HG02623 (cell line): ENCODE data around the gene NEO1.
"Not testable (repeated sequence)": the region's sequence is repeated elsewhere in the genome, so short reads cannot be mapped to it uniquely, and the experiment has no call there.

Experiments used
- ATAC-seq: cut with Tn5 transposase; IDR thresholded peaks from one replicate; pipeline ENCODE4 v1.9.1; 2021; ENCODE audit warnings: moderate library complexity; ENCODE audit not compliant: unreplicated experiment

NEO1 gene

DNA sequence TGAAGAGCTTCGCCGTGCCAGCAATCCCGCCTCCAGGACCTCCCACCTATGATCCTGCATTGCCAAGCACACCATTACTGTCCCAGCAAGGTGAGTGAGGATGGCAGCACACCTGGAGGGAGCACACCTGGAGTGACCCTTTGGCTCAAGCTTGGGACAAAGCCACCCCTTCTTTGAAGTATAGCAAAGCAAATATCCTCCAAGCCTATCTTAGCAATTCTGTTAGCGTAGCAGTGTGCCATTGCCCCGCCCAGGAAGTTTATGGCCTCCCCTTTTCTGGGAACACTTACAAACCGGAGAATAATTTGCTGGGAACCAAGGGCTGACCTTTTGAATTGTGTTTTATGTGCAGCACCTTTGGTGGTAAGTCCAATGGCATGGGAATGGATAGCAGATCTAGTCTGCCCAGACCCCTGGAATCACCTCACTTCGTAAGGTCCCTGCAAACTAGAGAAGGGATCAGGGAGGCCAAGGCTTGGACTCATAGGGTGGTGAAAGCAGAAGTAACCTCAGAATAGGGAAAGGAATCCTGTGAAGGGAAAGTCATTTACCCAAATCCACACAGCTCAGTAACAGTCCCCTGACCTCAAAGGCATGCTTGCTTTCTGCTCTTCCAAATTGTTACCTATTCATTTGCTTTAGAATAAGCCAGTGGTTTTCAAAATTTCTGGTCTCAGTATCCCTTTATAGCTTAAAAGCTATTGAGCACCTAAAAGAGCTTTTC is 246.4 kb downstream of the NEO1 start:
- ATAC-seq = no peak

GRCh38 chr15:73300286-73300685 is 248.0 kb downstream of the NEO1 start:
- not testable (repeated sequence) for ATAC-seq

DNA sequence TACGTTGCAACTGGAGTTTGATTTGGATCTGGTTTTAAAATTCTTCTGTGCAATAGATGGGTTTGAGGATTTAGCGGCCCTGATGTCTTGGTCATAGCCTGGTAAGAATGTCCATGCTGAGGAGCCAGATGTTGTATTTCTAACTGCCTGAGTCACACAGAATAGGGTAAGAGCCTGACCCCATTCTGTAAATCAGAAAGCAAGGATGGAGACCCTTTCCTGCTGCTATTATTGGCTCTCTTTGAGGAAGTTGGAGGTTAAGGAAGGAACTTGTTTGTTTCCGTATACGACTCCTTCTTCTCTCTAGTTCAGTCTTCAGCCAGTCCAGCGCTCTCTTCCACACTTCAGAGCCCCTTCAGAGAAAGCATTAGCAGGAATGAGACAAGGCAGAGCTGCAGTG is 251.4 kb downstream of the NEO1 start:
- no peak for ATAC-seq

DNA sequence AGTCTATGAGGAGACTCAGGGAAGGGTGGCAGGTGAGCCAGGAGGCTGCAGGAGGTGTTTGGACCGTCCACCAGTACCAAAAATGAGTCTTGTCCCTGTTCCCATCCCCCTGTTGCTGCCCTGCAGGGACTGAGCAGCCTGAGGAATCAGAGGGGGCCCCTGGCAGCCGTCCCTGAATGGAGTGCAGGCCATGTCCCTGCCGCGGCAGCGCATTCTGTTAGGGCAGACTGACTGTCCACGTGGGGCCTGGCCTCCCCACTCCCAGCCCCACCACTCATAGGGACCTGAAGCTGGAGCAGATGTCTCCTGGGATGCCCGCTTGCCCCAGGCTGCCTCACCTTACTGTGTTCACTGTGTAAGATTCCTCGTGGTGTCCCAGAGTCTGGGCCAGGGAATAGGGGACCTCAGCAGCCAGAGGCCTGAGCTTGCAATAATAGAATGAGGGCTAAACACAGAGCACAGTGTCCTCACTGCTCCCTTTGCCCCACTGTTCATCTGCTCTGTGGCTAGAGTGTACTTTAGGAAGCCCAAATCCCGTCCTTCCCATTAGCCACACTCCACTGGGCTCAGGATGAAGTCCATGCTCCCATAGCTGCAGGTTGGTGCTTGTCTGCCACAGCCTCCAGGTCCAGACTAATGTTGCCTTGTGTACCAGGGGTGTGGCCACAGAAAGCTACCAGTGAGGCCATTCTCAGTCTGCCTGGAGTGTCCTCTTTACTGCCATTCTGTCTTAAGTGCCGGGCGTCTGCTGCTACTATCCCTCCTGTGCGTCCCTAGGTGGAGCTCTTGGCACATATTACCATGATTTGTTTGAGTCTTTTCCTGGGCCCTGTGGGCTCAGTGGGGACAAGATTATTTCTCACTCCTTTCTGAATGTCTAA is 253.3 kb downstream of the NEO1 start:
- ATAC-seq = no peak

DNA sequence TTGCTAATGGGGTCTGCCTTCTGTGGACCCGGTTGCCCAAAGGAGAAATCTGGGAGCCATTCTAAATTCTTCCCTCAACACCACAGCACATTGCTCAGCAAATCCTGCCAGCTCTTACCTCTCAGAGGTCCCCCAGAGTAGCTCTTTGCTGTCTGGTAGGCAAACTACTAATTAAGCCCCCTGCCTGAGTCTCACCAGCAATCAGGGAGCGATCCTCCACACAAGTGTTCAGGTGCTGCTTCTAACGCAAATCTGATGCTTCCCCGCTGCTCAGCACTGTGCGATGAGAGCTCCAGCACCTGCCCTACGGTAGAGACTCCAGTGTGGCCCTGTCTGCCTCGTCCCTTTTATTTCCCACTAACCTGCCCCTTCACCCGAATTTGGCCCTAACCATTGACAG is 256.0 kb downstream of the NEO1 start:
- no peak for ATAC-seq

DNA sequence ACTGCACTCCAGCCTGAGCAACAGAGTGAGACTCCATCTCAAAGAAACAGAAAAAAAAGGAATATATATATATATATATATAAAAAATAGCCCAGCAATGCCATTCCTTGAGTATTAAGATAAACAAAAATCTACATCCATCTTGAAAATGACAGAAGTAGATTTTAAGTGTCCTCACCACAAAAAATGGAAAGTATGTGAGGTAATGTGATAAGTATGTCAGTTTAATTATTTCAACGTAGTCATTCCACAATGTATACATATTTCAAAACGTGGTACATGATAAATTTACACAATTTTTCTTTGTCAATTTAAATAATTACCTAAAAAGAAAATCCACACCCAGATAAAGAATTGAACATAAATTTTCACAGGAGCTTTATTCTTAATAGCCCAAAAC is 261.6 kb downstream of the NEO1 start:
- ATAC-seq = no peak

GRCh38 chr15:73317651-73318462 is 265.6 kb downstream of the NEO1 start:
- ATAC-seq = no peak

- ATAC-seq = no peak
Observed at GRCh38 chr15:73318463-73319351, 266.4 kb downstream of the NEO1 start.

DNA sequence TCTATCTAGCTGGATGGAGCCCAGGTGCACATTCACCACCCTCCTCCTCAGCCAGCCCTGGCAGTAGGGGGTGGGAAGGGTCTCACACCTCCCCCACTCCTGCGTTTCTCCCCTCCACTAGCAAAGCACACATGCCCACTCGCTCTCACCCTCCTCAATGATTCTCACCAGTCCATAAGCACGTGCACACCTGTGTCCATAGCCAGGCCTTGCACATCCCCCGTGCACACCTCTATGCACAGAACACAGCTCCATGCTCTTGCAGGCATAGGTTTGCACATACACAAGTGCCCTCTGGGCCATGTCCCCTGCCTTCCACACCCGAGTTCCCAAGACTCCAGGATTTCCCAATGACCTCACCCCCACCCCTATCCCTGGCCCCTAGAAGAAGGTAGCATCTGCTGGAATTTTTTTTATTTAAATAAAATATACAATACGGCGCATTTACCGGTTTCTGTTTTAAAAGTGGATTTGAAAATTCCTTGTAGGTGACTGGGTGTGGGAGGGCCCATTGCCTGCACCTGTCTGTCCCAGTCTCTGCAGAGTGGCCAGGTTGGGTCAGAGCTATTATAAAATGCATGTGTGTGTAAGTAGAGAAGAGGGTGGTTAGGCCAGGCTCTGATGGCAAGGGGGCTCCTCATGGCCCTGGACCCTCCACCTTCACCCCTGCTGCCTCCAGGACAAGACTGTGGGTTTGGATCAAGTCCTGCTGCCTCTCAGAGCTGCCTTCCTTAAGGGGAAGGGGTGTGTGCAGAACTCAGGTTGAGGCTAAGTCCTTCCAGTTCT is 267.4 kb downstream of the NEO1 start:
- ATAC-seq = no peak

- no peak for ATAC-seq
Observed at GRCh38 chr15:73320619-73321180, 268.4 kb downstream of the NEO1 start.

GRCh38 chr15:73321496-73322450 is 269.5 kb downstream of the NEO1 start:
- no peak for ATAC-seq

DNA sequence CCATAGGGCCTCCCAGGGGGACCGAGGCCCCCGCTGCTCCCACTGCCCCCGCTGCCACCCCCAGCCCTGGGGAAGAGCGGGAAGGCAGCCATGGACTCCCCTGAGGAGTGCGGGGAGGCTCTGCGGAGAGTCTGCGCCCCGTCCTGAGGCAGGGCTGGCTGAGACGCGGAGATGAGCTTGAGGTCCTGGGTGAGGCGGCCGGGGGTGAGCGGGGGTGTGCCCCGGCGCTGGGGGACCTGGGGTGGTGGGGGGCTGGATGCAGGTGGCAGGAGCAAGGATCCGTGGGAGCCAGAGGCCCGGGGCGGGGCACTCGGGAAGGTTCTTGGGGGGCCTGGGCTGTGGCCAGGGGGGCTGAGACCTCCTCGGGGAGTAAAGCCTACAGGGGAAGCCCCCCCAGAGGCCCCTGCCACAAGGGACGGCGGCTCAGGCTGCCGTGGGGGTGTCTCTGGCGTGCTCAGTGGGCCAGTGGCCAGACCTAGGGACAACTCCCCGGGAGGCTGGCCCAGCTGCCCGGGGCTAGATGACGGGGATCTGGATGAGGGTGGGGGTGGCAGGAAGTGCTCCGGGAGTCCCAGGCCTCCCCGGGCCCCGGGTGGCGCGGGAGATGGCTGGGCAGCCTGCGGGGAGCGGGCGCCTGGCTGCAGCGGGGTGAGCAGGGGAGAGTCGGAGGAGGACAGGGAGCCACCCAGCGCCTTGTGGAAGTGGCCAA is 270.6 kb downstream of the NEO1 start:
- ATAC-seq = no peak

- no peak for ATAC-seq
Observed at GRCh38 chr15:73323374-73323955, 271.2 kb downstream of the NEO1 start.

DNA sequence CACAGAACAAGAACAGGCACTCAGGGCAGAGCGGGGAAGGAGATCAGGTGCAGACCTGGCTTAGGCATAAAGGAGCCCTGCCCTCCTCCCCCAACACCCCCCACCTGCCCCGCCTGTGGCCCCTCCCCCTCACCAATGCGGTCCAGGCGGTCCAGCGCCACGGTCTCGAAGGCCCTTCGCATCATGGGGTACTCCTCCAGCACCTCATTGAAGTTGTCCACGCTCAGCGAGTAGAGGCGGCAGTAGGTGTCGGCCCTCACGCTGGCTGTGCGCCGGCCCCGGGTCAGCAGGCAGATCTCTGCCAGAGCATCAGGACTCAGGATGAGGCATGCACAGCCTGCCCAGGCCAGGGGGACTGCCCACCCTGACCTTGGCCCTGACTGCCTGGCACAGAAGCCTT is 271.7 kb downstream of the NEO1 start:
- ATAC-seq = no peak

- no peak for ATAC-seq
Observed at GRCh38 chr15:73324496-73325170, 272.4 kb downstream of the NEO1 start.

DNA sequence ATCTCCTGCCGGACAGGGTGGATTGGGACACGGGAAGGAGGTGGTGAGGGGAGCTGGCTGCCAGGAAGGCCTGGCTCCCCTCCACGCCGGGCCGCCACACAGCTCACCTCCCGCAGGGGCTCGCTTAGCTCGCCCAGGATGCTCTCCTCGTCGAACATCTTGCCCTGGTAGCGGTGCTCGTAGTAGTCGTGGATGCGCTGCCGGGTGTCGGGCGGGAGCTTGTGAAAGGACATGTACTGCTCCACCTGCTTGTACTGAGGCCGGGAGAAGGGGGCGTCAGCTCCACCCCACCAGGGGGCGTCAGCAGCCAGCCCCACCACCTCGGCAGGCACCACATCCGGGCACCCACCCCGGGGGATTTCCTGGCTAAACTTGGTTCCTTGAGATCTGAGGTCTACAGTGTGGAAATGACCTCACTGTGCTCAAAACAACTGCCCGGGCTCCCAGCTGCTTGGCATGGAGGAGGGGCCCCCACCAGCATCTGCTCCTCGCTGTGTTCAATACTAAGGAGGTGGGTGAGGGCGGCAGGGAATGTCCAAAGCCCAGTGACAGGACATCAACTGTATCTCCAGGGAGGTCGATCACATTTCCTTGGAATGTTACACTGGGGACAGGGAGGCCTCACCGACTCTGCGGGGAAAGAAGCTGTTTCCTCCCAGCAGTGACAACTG is 273.1 kb downstream of the NEO1 start:
- ATAC-seq = no peak
